HCT116 (cell line): ENCODE data around the gene LRRFIP2. TPM values are rescaled to one million over a fixed set of nuclear protein-coding genes. Genes with fewer than 3 reads are reported as not detected.

ENCODE experiments used
- total RNA-seq: library from RNA; stranded (reverse); gene quantifications from one replicate; pipeline ENCODE4 v1.2.1, GENCODE V29; 2021; ENCODE audit not compliant: unreplicated experiment

Gene LRRFIP2
- total RNA-seq, 1 experiment from 2014 or later = 27.0 TPM

Other genes with a start within 250 kb of the LRRFIP2 start
- gene TRANK1, start 229.5 kb downstream of the LRRFIP2 start, total RNA-seq = 1.1 TPM
- 8.7 TPM for gene EPM2AIP1, start 181.5 kb downstream of the LRRFIP2 start, total RNA-seq
- gene MLH1, start 181.1 kb downstream of the LRRFIP2 start, total RNA-seq = 9.6 TPM
- gene GOLGA4, start 68.7 kb upstream of the LRRFIP2 start, total RNA-seq = 60.4 TPM